Glutamatergic neuron (in vitro differentiated cells): ENCODE data around the gene DMRTB1. TPM values are rescaled to one million over a fixed set of nuclear protein-coding genes. Genes with fewer than 3 reads are reported as not detected.

Experiments
- DNase-seq: peaks from one replicate; pipeline ENCODE4 v3.0.0; 2022
- H3K27ac Mint-ChIP-seq: one replicate; pipeline ENCODE4 v1.8.0; 2020; ENCODE audit warnings: mild to moderate bottlenecking, mixed read lengths, inconsistent platforms; ENCODE audit not compliant: unreplicated experiment
- H3K27me3 Mint-ChIP-seq: one replicate; pipeline ENCODE4 v1.8.0; 2020; ENCODE audit warnings: mild to moderate bottlenecking, moderate library complexity, mixed read lengths, inconsistent platforms; ENCODE audit not compliant: unreplicated experiment
- H3K36me3 Mint-ChIP-seq: one replicate; pipeline ENCODE4 v1.8.0; 2020; ENCODE audit warnings: mild to moderate bottlenecking, mixed read lengths, inconsistent platforms; ENCODE audit not compliant: unreplicated experiment
- H3K4me1 Mint-ChIP-seq: one replicate; pipeline ENCODE4 v1.8.0; 2020; ENCODE audit warnings: mild to moderate bottlenecking, low read depth, mixed read lengths, inconsistent platforms; ENCODE audit not compliant: unreplicated experiment
- H3K4me3 Mint-ChIP-seq: one replicate; pipeline ENCODE4 v1.8.0; 2020; ENCODE audit warnings: mild to moderate bottlenecking, mixed read lengths, inconsistent platforms; ENCODE audit not compliant: unreplicated experiment
- H3K9me3 Mint-ChIP-seq: one replicate; pipeline ENCODE4 v1.8.0; 2020; ENCODE audit warnings: mild to moderate bottlenecking, moderate library complexity, mixed read lengths, inconsistent platforms; ENCODE audit not compliant: unreplicated experiment
- CTCF ChIP-seq: fragments of 200-600 bp; sonication (generic); IDR thresholded peaks from one replicate; pipeline ENCODE4 v1.5.0; 2021; ENCODE audit not compliant: partially characterized antibody, unreplicated experiment
- total RNA-seq: library from RNA; stranded (reverse); fragmentation: NEBNext Ultra II Directional; extraction: Animal tissue kit (Norgen Biotek cat#: 25700); gene quantifications from one replicate; pipeline ENCODE4 v1.2.1, GENCODE V29; 2021; ENCODE audit not compliant: unreplicated experiment

DMRTB1 gene
- total RNA-seq, 1 donor from 2014 or later = not detected

- H3K27me3 Mint-ChIP-seq = no peaks in the 10 kb centered on the region
- H3K36me3 Mint-ChIP-seq = no peaks in the 10 kb centered on the region
- no peaks in the 10 kb centered on the region for H3K4me1 Mint-ChIP-seq
- no peaks in the 10 kb centered on the region for H3K9me3 Mint-ChIP-seq
- no peak for TF ChIP-seq CTCF
- no peak for DNase-seq
- H3K4me3 Mint-ChIP-seq = no peak overlapping the region
- no peak overlapping the region for H3K27ac Mint-ChIP-seq
These were observed 9.5 kb upstream of the DMRTB1 start for GRCh38 chr1:53449693-53450092.

GRCh38 chr1:53450225-53450624, 9.0 kb upstream of the DMRTB1 start:
- H3K4me3 Mint-ChIP-seq = no peak overlapping the region
- peak; percentile 51 for DNase-seq
- no peaks in the 10 kb centered on the region for H3K27me3 Mint-ChIP-seq
- peak; percentile 40 for TF ChIP-seq CTCF
- H3K4me1 Mint-ChIP-seq = no peaks in the 10 kb centered on the region
- no peak overlapping the region for H3K27ac Mint-ChIP-seq
- H3K36me3 Mint-ChIP-seq = no peaks in the 10 kb centered on the region
- no peaks in the 10 kb centered on the region for H3K9me3 Mint-ChIP-seq

GRCh38 chr1:53454019-53454418, 5.2 kb upstream of the DMRTB1 start:
- TF ChIP-seq CTCF = no peak
- no peaks in the 10 kb centered on the region for H3K4me1 Mint-ChIP-seq
- no peaks in the 10 kb centered on the region for H3K9me3 Mint-ChIP-seq
- no peak for DNase-seq
- no peak overlapping the region for H3K27ac Mint-ChIP-seq
- H3K4me3 Mint-ChIP-seq = no peak overlapping the region
- no peaks in the 10 kb centered on the region for H3K36me3 Mint-ChIP-seq
- no peaks in the 10 kb centered on the region for H3K27me3 Mint-ChIP-seq

GRCh38 chr1:53455364-53455991, 3.7 kb upstream of the DMRTB1 start:
- Mint-ChIP-seq H3K27ac (no peak overlapping the region), H3K36me3 (no peaks in the 10 kb centered on the region), H3K9me3 (peaks cover 1% of the 10 kb centered on the region), H3K4me1 (no peaks in the 10 kb centered on the region), H3K27me3 (no peaks in the 10 kb centered on the region), H3K4me3 (no peak overlapping the region)
- no peak for TF ChIP-seq CTCF
- no peak for DNase-seq

- Mint-ChIP-seq H3K9me3 (peaks cover 1% of the 10 kb centered on the region), H3K36me3 (no peaks in the 10 kb centered on the region), H3K27ac (no peak overlapping the region), H3K4me3 (no peak overlapping the region), H3K4me1 (peaks cover 3% of the 10 kb centered on the region), H3K27me3 (no peaks in the 10 kb centered on the region)
- no peak for DNase-seq
- TF ChIP-seq CTCF = no peak
These were observed 565 bp upstream of the DMRTB1 start for GRCh38 chr1:53458634-53459033.
